Mesendoderm (in vitro differentiated cells): ENCODE data around the gene SLC9B2.

Experiments
- DNase-seq: peaks from one replicate; pipeline ENCODE4 v3.0.0; 2013
- H2AK5ac ChIP-seq: 2 replicates; pipeline ENCODE4 v1.6.1; 2013; ENCODE audit warnings: low read length, inconsistent platforms
- H2BK120ac ChIP-seq: 2 replicates; pipeline ENCODE4 v1.6.1; 2013; ENCODE audit warnings: low read depth, mild to moderate bottlenecking, low read length, moderate library complexity, mixed read lengths
- H2BK15ac ChIP-seq: replicated peaks from 2 replicates; pipeline ENCODE4 v1.6.1; 2013; ENCODE audit warnings: low read depth, mild to moderate bottlenecking, moderate library complexity
- H2BK5ac ChIP-seq: 2 replicates; pipeline ENCODE4 v1.6.1; 2013; ENCODE audit warnings: low read length, inconsistent platforms
- H3K18ac ChIP-seq: 2 replicates; pipeline ENCODE4 v1.6.1; 2013; ENCODE audit warnings: mild to moderate bottlenecking, low read length, mixed read lengths
- H3K23ac ChIP-seq: one replicate; pipeline ENCODE4 v1.6.1; 2013; ENCODE audit warnings: low read length
- H3K27ac ChIP-seq: 2 replicates; pipeline ENCODE4 v1.5.1; 2013; ENCODE audit warnings: low read depth, mild to moderate bottlenecking, inconsistent platforms, low read length, moderate library complexity
- H3K27me3 ChIP-seq: 2 replicates; pipeline ENCODE4 v1.6.1; 2013; ENCODE audit warnings: low read length, control low read depth, mild to moderate bottlenecking, inconsistent platforms; ENCODE audit not compliant: insufficient read depth, poor library complexity
- H3K36me3 ChIP-seq: 2 replicates; pipeline ENCODE4 v1.6.1; 2013; ENCODE audit warnings: low read length, inconsistent platforms; ENCODE audit not compliant: control insufficient read depth, insufficient read depth
- H3K4ac ChIP-seq: one replicate; pipeline ENCODE4 v1.6.1; 2013; ENCODE audit warnings: low read depth, mild to moderate bottlenecking, low read length, moderate library complexity
- H3K4me1 ChIP-seq: 2 replicates; pipeline ENCODE4 v1.6.1; 2013; ENCODE audit warnings: low read depth, low read length, inconsistent platforms; ENCODE audit not compliant: control insufficient read depth
- H3K4me2 ChIP-seq: 2 replicates; pipeline ENCODE4 v1.6.1; 2013; ENCODE audit warnings: low read length
- H3K4me3 ChIP-seq: 2 replicates; pipeline ENCODE4 v1.5.1; 2013; ENCODE audit warnings: mild to moderate bottlenecking, low read length
- H3K56ac ChIP-seq: one replicate; pipeline ENCODE4 v1.6.1; 2013; ENCODE audit warnings: low read length
- H3K79me1 ChIP-seq: 2 replicates; pipeline ENCODE4 v1.6.1; 2013; ENCODE audit warnings: low read length, inconsistent platforms
- H3K79me2 ChIP-seq: 2 replicates; pipeline ENCODE4 v1.6.1; 2013; ENCODE audit warnings: mild to moderate bottlenecking, low read length; ENCODE audit not compliant: control insufficient read depth, insufficient read depth
- H3K9ac ChIP-seq: 2 replicates; pipeline ENCODE4 v1.6.1; 2013; ENCODE audit warnings: low read length, inconsistent platforms
- H4K5ac ChIP-seq: one replicate; pipeline ENCODE4 v1.6.1; 2013; ENCODE audit warnings: low read length
- H4K8ac ChIP-seq: one replicate; pipeline ENCODE4 v1.6.1; 2013; ENCODE audit warnings: low read depth, mild to moderate bottlenecking, control low read depth, low read length, moderate library complexity
- WGBS: extraction: QIAGEN DNeasy Blood & Tissue Kit; methylation state at CpG from one replicate; pipeline ENCODE4 v1.1.7; 2013; ENCODE audit warnings: low lambda C conversion rate, missing lambda C conversion rate; ENCODE audit not compliant: insufficient coverage; ENCODE audit errors: extremely low coverage; 5-methylcytosine and 5-hydroxymethylcytosine counted together

The SLC9B2 gene

GRCh38 chr4:103105558-103106356 lies 29.2 kb upstream of the SLC9B2 start:
- H3K4me1 ChIP-seq, result no peaks in the 10 kb centered on the region
- H3K79me2 ChIP-seq, result no peaks in the 10 kb centered on the region
- H2BK15ac ChIP-seq, result no peak overlapping the region
- H3K4me2 ChIP-seq, result no peak overlapping the region
- no peak overlapping the region for H3K23ac ChIP-seq
- 100% methylated on average over 1 of the region's 2 CpGs for WGBS
- H2BK5ac ChIP-seq, result no peak overlapping the region
- no peak overlapping the region for H3K56ac ChIP-seq
- no peak overlapping the region for H4K5ac ChIP-seq
- DNase-seq, result no peak
- peaks cover 10% of the 10 kb centered on the region for H3K36me3 ChIP-seq
- no peak overlapping the region for H3K18ac ChIP-seq
- no peak overlapping the region for H4K8ac ChIP-seq
- no peak overlapping the region for H2AK5ac ChIP-seq
- H3K27ac ChIP-seq, result no peak overlapping the region
- no peak overlapping the region for H3K4me3 ChIP-seq
- H3K4ac ChIP-seq, result no peak overlapping the region
- no peaks in the 10 kb centered on the region for H3K79me1 ChIP-seq
- no peak overlapping the region for H2BK120ac ChIP-seq
- no peak overlapping the region for H3K9ac ChIP-seq
- no peaks in the 10 kb centered on the region for H3K27me3 ChIP-seq

- no peak overlapping the region for H3K56ac ChIP-seq
- no peaks in the 10 kb centered on the region for H3K4me1 ChIP-seq
- H2AK5ac ChIP-seq, result no peak overlapping the region
- no peak overlapping the region for H4K5ac ChIP-seq
- no peak overlapping the region for H3K18ac ChIP-seq
- H2BK15ac ChIP-seq, result no peak overlapping the region
- WGBS, result no CpG with 5 or more reads among the region's 3 CpGs
- no peaks in the 10 kb centered on the region for H3K79me2 ChIP-seq
- H3K9ac ChIP-seq, result no peak overlapping the region
- H3K4me3 ChIP-seq, result no peak overlapping the region
- H2BK120ac ChIP-seq, result no peak overlapping the region
- no peak overlapping the region for H3K4ac ChIP-seq
- no peak overlapping the region for H4K8ac ChIP-seq
- H3K36me3 ChIP-seq, result peaks cover 8% of the 10 kb centered on the region
- no peak overlapping the region for H2BK5ac ChIP-seq
- H3K27ac ChIP-seq, result no peak overlapping the region
- H3K79me1 ChIP-seq, result no peaks in the 10 kb centered on the region
- no peak overlapping the region for H3K4me2 ChIP-seq
- H3K27me3 ChIP-seq, result no peaks in the 10 kb centered on the region
- no peak for DNase-seq
- no peak overlapping the region for H3K23ac ChIP-seq
These were observed 28.3 kb upstream of the SLC9B2 start for GRCh38 chr4:103104886-103105285.

- Histone ChIP-seq H2AK5ac (no peak overlapping the region), H3K4me1 (no peaks in the 10 kb centered on the region), H3K27me3 (no peaks in the 10 kb centered on the region), H2BK120ac (no peak overlapping the region), H4K5ac (no peak overlapping the region), H4K8ac (no peak overlapping the region), H3K79me2 (no peaks in the 10 kb centered on the region), H3K4me3 (no peak overlapping the region), H3K9ac (no peak overlapping the region), H3K4ac (no peak overlapping the region), H3K18ac (no peak overlapping the region), H3K79me1 (no peaks in the 10 kb centered on the region), H2BK5ac (no peak overlapping the region), H3K27ac (no peak overlapping the region), H3K4me2 (no peak overlapping the region), H2BK15ac (no peak overlapping the region), H3K36me3 (no peaks in the 10 kb centered on the region), H3K23ac (no peak overlapping the region), H3K56ac (no peak overlapping the region)
- DNase-seq, result no peak
- WGBS, result no CpG with 5 or more reads among the region's 5 CpGs
These were observed 24.1 kb upstream of the SLC9B2 start for GRCh38 chr4:103100691-103101090.

- Histone ChIP-seq H3K4me2 (peak within 1 kb of the TSS; percentile 56), H3K9ac (peak within 1 kb of the TSS; percentile 61), H3K36me3 (no peaks in the 10 kb centered on the region), H3K4ac (no peak within 1 kb of the TSS), H2BK5ac (no peak within 1 kb of the TSS), H2AK5ac (peak within 1 kb of the TSS; percentile 62), H3K4me3 (peak within 1 kb of the TSS; percentile 17), H3K27me3 (no peaks in the 10 kb centered on the region), H2BK15ac (no peak within 1 kb of the TSS), H3K79me2 (no peaks in the 10 kb centered on the region), H3K18ac (no peak within 1 kb of the TSS), H4K5ac (no peak within 1 kb of the TSS), H3K56ac (peak within 1 kb of the TSS; percentile 62), H3K4me1 (no peaks in the 10 kb centered on the region), H4K8ac (no peak within 1 kb of the TSS), H3K23ac (no peak within 1 kb of the TSS), H2BK120ac (no peak within 1 kb of the TSS), H3K79me1 (no peaks in the 10 kb centered on the region), H3K27ac (no peak within 1 kb of the TSS)
- no CpG with 5 or more reads among the region's 11 CpGs for WGBS
- peak; percentile 96 for DNase-seq
These were observed 23.3 kb upstream of the SLC9B2 start, which contains the start of gene BDH2 for GRCh38 chr4:103099691-103100392. Gene BDH2, minus strand, starts transcription at chr4:103099834. Its CDS starts 3,580 bp downstream, at chr4:103096254.

- Histone ChIP-seq H4K8ac (no peak overlapping the region), H2BK15ac (no peak overlapping the region), H3K27me3 (no peaks in the 10 kb centered on the region), H3K79me2 (no peaks in the 10 kb centered on the region), H2AK5ac (peak overlapping the region; percentile 62), H3K23ac (no peak overlapping the region), H3K36me3 (no peaks in the 10 kb centered on the region), H3K18ac (no peak overlapping the region), H3K56ac (peak overlapping the region; percentile 62), H3K4me1 (no peaks in the 10 kb centered on the region), H3K4ac (no peak overlapping the region), H2BK5ac (no peak overlapping the region), H3K27ac (no peak overlapping the region), H4K5ac (no peak overlapping the region), H3K4me3 (peak overlapping the region; percentile 17), H2BK120ac (no peak overlapping the region), H3K9ac (peak overlapping the region; percentile 61), H3K79me1 (no peaks in the 10 kb centered on the region), H3K4me2 (peak overlapping the region; percentile 56)
- WGBS, result no CpG with 5 or more reads among the region's 4 CpGs
- DNase-seq, result no peak
These were observed 22.3 kb upstream of the SLC9B2 start for GRCh38 chr4:103098756-103099440.
